ENCODE measurements around the gene CNTNAP5. TPM values are rescaled to one million over a fixed set of nuclear protein-coding genes. Genes with fewer than 3 reads are reported as not detected.

Gene CNTNAP5
- total and polyA plus RNA-seq, 9 of the 15 experiments (the other 6 are each of a cell fraction or from before 2014, with no cell fraction given), result not detected

GRCh38 chr2:123999681-124000080 is 25.4 kb upstream of the CNTNAP5 start:
- CTCF ChIA-PET (ENCODE audit: low intra/inter-chr PET ratio), result no interaction called here
- Histone ChIP-seq H3K4me3 (no peak overlapping the region), H3K4me2 (ENCODE audit: insufficient read depth, low read length) (no peak overlapping the region), H3K4me1 (replicated peaks in 1 of 2; ENCODE audit: control insufficient read depth in 2 of 2, insufficient read depth in 2 of 2, low read length in 2 of 2) (no peaks in the 10 kb centered on the region), H3K9me3 (replicated peaks; ENCODE audit: control insufficient read depth, insufficient read depth, low read depth, low read length) (no peaks in the 10 kb centered on the region), H2AFZ (ENCODE audit: low read depth, low read length) (no peak overlapping the region), H3K79me2 (ENCODE audit: control insufficient read depth, insufficient read depth, low read length) (no peaks in the 10 kb centered on the region), H3K9ac (ENCODE audit: insufficient read depth in 1 of 2, low read depth in 2 of 2, low read length in 2 of 2) (no peak overlapping the region), H3K36me3 (ENCODE audit: control insufficient read depth, insufficient read depth, low read length) (no peaks in the 10 kb centered on the region), H4K20me1 (replicated peaks; ENCODE audit: control insufficient read depth, insufficient read depth, low read length) (no peaks in the 10 kb centered on the region), H3K9me1 (ENCODE audit: control insufficient read depth, insufficient read depth, low read length) (no peaks in the 10 kb centered on the region), H3K27me3 (ENCODE audit: control insufficient read depth in 2 of 2, insufficient read depth in 2 of 2, low read length in 2 of 2) (no peaks in the 10 kb centered on the region), H3K27ac (ENCODE audit: extremely low read depth, low read depth, low read length) (no peak overlapping the region)
- ATAC-seq (no peak), DNase-seq (ENCODE audit: extremely low read depth in 1 of 4, low spot score in 3 of 4) (no peak), FAIRE-seq (no peak)
- BruUV-seq (replicated peaks), result no TSS peak
- intact Hi-C loops (cut with micrococcal nuclease), result no loop called here
- no peak for TF ChIP-seq SNAPC5 (CRISPR knock-in tag; IDR thresholded peaks at IDR 0.05)
- no peak for TF ChIP-seq CC2D1A (IDR thresholded peaks at IDR 0.05)
- no peak for TF ChIP-seq PRDM10 (IDR thresholded peaks at IDR 0.05; ENCODE audit: partially characterized antibody)
- no peak for TF ChIP-seq ILF3 (IDR thresholded peaks at IDR 0.05; ENCODE audit: borderline replicate concordance)
- TF ChIP-seq ZNF232 (CRISPR knock-in tag; IDR thresholded peaks at IDR 0.05), result no peak
- no peak for TF ChIP-seq MECOM (CRISPR knock-in tag; IDR thresholded peaks at IDR 0.05)
- TF ChIP-seq ZKSCAN8 (CRISPR knock-in tag; IDR thresholded peaks at IDR 0.05), result no peak
- WGBS (ENCODE audit: insufficient coverage, low coverage, missing lambda C conversion rate), result 0% methylated on average over 2 of the region's 2 CpGs
- POLR2A ChIA-PET, result no interaction called here
- in situ Hi-C loops (cut with MboI), result no loop called here

All from K562 (cell line).